HG02943 (cell line): Measurements from ENCODE around the gene MPPED2.

Experiments used
- ATAC-seq: cut with Tn5 transposase; IDR thresholded peaks from one replicate; pipeline ENCODE4 v1.9.1; 2021; ENCODE audit warnings: mild to moderate bottlenecking, low read depth, moderate library complexity; ENCODE audit not compliant: unreplicated experiment

The MPPED2 gene

GRCh38 chr11:30489076-30489475 is 97.1 kb downstream of the MPPED2 start:
- no peak for ATAC-seq

- ATAC-seq, result no peak
These were observed 97.7 kb downstream of the MPPED2 start for GRCh38 chr11:30488304-30488998.

GRCh38 chr11:30487200-30487898 is 98.8 kb downstream of the MPPED2 start:
- ATAC-seq, result no peak

GRCh38 chr11:30485756-30486155 is 100.4 kb downstream of the MPPED2 start:
- no peak for ATAC-seq

GRCh38 chr11:30485222-30485621 is 100.9 kb downstream of the MPPED2 start:
- ATAC-seq, result no peak

- ATAC-seq, result no peak
These were observed 103.1 kb downstream of the MPPED2 start for GRCh38 chr11:30483056-30483455.

- no peak for ATAC-seq
These were observed 104.4 kb downstream of the MPPED2 start for GRCh38 chr11:30481796-30482195.

- ATAC-seq, result no peak
These were observed 104.8 kb downstream of the MPPED2 start for GRCh38 chr11:30481330-30481729.

GRCh38 chr11:30479899-30480298 is 106.3 kb downstream of the MPPED2 start:
- ATAC-seq, result no peak

GRCh38 chr11:30478923-30479322 is 107.2 kb downstream of the MPPED2 start:
- no peak for ATAC-seq

- ATAC-seq, result no peak
These were observed 109.1 kb downstream of the MPPED2 start for GRCh38 chr11:30477061-30477460.

GRCh38 chr11:30474151-30474954 is 111.8 kb downstream of the MPPED2 start:
- ATAC-seq, result no peak

- ATAC-seq, result no peak
These were observed 114.9 kb downstream of the MPPED2 start for GRCh38 chr11:30471244-30471643.

- ATAC-seq, result no peak
These were observed 117.3 kb downstream of the MPPED2 start for GRCh38 chr11:30468881-30469280.

- no peak for ATAC-seq
These were observed 119.0 kb downstream of the MPPED2 start for GRCh38 chr11:30467176-30467575.

- ATAC-seq, result no peak
These were observed 120.5 kb downstream of the MPPED2 start for GRCh38 chr11:30465623-30466022.

- ATAC-seq, result no peak
These were observed 121.0 kb downstream of the MPPED2 start for GRCh38 chr11:30465192-30465591.

GRCh38 chr11:30463266-30463665 is 122.9 kb downstream of the MPPED2 start:
- no peak for ATAC-seq

- no peak for ATAC-seq
These were observed 123.7 kb downstream of the MPPED2 start for GRCh38 chr11:30462421-30462820.

- ATAC-seq, result no peak
These were observed 126.3 kb downstream of the MPPED2 start for GRCh38 chr11:30459821-30460220.

GRCh38 chr11:30459306-30459705 is 126.8 kb downstream of the MPPED2 start:
- ATAC-seq, result no peak
